HG02642 (cell line): ENCODE results near the gene FUNDC2.
A peak's percentile ranks its signal among the peaks of the same experiment; 100 is the strongest.
"Not testable (repeated sequence)": the region's sequence is repeated elsewhere in the genome, so short reads cannot be mapped to it uniquely, and the experiment has no call there.

Experiments used
- ATAC-seq: cut with Tn5 transposase; IDR thresholded peaks from one replicate; pipeline ENCODE4 v1.9.1; 2021; ENCODE audit warnings: mild to moderate bottlenecking; ENCODE audit not compliant: unreplicated experiment, poor library complexity

FUNDC2 gene, protein sequence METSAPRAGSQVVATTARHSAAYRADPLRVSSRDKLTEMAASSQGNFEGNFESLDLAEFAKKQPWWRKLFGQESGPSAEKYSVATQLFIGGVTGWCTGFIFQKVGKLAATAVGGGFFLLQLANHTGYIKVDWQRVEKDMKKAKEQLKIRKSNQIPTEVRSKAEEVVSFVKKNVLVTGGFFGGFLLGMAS

GRCh38 chrX:155026727-155027508 lies at the start of gene FUNDC2:
TSS of gene FUNDC2 (plus strand) at chrX:155026844. CDS start at chrX:155026939, 95 bp downstream.
- peak; percentile 92 for ATAC-seq

DNA sequence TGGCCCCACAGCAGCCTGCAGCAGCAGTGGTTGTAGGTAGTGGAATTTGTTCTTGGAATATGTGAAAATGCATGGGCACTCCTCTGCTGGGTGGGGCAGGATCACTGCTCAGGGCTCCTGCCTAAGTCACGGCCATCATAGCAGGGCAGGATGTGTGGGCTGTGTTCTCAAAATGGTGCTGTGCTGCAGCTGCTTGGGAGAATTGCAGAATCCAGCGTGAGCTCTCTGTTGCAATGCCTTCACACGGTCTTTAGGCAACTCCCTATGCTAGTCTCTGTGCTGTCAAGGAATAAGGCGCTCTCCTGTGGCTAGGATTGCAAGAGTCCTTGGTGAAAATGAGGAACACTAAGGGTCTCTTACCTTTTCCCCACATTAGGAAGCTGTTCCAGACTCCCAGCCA lies 47.0 kb upstream of the FUNDC2 start:
- ATAC-seq, result no peak

DNA sequence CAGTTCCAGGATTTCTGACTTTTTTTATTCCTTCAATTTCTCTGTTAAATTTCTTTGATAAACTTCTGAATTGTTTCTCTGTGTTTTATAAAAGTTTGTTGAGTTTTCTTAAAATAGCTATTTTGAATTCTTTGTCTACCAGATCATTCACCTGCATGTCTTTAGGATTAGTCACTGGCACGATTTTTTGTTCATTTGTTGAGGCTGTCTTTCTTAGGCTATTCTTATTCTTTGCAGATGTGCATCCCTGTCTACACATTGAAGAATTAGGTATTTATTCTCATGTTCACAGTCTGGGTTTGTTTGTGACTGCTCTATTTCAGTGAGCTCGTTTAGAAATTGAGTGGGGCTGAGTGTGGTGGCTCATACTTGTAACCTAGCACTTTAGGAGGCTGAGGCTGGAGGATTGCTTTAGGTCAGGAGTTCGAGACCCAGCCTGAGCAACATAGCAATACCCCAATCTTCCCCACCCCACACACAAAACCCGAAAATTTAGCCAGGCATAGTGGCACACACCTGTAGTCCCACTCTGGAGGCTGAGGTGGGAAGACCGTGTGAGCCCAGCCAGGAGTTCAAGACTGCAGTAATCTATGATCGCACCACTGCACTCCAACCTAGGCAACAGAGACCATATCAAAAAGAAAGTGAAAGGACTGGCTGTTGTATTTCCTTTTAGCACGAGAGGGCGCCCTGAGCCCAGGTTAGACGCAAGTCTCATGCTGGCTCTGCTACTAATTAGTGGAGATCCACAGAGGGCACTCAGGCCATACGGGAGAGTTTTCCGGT lies 46.1 kb upstream of the FUNDC2 start:
- ATAC-seq, result peak; percentile 95

GRCh38 chrX:154981116-154981411 lies 45.6 kb upstream of the FUNDC2 start:
- ATAC-seq, result no peak

DNA sequence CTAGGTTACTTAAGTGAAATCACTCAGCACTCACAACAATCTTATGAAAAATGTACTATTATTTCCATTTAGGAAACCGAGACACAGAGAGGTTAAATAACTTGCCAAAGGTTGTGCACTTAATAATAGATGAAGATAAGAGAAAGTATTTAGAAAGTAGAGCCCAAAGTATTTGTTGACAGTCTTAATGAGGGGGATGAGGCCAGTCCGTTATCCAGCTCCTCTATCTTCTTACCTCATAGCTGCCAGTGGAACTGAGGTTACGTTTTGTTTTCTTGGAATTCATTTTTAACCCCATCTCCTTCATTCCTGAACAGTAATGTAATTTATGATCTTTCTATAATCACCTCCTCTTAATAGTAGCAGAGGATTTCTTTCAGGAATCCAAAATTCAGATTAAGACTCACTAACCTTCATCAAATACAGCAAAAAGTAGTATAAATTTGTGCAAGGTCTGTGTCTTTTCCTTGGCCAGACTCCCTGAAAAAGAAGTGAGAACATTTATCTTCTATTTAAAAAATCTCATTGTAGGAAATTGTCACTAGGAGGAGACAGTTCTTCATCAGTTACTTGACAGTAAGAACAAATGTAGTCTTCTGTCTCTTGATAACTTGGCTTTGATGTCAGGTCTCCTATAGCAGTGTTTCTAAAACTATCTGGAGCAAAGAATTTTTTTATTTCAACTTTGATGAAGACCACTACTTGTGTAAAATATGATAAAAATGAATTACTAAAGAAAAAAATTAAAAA lies 39.6 kb upstream of the FUNDC2 start:
- ATAC-seq, result no peak

DNA sequence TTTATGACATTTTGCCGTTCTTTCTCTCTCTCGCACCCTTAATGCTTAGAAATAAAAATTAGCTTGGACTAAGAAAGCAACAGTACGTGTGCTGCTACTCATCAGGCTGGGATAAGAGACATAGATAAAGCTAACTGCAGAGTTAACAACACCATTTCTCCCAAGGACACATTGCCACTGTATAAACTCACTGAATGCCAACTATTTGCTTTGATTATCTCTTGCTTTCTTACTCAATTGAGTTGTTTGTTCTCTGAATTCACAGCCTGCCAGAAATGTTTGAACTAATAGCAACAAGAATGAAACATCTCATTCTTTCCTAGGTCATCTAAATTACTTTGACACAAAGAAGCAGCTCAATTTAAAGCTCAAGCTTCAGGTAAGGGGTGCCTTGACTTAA lies 38.7 kb upstream of the FUNDC2 start:
- no peak for ATAC-seq

DNA sequence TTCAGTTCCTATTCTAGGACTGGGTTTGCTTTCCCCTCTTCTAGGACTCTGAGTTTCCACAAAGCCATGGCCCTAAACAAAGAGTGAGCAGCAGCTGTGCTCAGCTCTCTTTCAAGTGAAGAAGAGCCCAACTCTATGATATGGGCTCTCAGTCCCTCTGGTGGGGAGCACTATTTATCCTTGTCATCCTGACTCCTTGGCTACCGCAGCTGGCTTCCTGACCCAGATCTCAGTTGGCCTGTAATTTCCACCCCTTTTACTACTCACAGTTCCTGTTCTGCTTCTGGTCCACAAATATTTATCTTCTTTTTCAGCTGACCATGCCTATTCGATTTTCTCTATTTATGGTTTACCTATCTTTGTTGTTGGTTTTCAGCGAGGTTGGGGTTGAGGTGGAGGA lies 37.9 kb upstream of the FUNDC2 start:
- ATAC-seq, result no peak

DNA sequence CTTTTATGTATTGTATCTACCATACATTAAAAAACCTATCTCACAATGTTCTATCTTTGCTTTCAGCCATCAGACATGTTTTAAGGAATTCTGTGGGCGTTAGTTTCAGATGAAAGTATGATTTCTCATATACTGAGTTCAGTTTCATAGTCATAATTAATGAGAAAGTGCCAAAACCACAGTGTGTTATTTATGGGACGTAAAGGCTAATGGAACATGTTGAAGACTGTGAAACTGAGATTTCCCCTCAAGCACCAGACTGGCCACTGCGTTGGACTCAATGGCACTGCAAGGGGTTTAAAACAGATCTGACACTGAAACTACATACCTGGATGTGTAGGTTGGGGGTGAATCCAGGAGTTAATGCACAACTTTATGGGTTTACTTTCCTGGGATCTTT lies 36.1 kb upstream of the FUNDC2 start:
- peak; percentile 56 for ATAC-seq

DNA sequence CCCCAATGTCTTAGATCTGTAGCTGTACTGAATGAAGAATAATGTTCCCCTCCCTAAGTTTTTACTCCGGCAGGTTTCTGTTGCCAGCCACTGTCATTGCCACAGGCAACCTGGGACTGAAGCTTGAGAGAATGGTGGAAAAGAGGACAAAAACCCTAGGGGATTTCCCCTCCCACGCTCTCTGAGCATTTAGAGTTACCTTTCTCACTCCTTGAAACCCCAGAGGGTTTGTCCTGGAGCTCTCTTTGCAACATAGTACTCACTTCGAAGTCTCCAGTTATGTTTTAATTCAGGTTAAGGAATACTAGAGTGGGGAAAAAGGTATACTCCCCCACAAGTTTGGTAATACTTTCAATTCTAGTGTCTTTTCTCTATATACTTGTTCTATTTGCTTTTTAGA lies 35.6 kb upstream of the FUNDC2 start:
- ATAC-seq, result peak; percentile 37

DNA sequence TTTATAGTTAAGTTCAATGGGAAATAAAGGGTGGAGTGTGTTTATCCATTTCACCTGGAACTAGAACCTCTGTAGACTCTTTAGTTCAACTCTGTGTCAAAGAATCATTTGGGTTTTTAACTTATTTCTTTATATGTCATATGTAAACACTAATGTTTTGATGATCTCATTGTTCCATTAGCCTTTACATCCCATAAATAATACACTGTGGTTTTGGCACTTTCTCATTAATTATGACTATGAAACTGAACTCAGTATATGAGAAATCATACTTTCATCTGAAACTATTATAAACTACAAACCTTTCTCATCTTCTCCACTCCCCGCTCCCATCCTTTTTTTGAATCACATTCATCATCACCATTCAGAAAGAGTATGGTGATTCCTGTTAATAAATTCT lies 35.2 kb upstream of the FUNDC2 start:
- no peak for ATAC-seq

DNA sequence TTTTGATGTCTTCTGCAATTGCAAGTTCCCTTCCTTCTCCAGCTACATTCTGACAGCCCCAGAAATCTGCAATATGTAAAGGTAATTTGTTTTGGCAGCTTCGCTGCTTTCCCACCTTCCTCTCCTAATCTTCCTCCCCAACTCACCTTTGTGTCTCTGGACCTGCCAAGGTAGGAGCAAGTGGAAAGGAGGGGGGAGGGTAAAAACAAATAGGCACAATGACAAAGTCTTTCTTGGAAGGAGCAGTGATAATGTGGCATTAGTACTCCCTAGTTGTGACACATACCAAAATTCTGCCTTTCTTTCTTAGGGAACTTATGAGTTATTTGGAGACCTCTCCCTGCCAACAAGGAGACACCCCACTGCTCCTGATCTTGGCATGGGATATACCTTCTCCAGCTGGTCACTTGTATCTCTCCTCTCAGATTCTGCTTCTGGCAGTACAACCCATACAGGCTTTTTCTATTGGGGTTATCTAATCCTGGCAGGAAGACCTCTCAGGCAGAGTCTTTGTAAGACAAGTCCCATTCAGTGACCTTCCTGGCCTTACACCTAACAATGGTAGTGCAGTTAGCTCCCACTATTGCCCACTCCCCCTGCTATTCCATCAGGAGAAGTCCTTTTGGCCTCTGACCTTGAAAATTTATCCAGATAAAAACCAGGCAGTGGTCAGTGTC lies 28.3 kb upstream of the FUNDC2 start:
- no peak for ATAC-seq

- ATAC-seq, result no peak
Measured at GRCh38 chrX:155000841-155001240, 25.8 kb upstream of the FUNDC2 start.

- ATAC-seq, result no peak
Measured at GRCh38 chrX:155001873-155002272, 24.8 kb upstream of the FUNDC2 start.

DNA sequence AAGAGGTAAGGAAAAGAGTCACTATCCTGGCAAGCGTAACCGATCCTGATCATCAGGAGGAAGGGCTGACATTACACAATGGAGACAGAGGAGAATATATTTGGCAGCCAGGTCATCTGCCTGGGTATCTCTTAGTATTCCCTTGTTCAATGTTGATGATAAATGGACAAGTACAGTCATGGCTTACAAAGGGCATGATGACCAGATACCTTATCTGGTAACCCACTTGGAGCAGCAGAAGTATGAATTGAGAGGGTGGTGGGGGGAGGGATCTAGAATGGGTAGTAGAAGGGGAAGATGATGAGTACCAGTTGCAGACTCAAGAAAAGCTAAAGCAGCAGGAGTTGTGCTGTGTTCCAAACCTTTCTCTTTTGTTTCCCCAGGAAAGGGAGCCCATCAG lies 21.5 kb upstream of the FUNDC2 start:
- no peak for ATAC-seq

DNA sequence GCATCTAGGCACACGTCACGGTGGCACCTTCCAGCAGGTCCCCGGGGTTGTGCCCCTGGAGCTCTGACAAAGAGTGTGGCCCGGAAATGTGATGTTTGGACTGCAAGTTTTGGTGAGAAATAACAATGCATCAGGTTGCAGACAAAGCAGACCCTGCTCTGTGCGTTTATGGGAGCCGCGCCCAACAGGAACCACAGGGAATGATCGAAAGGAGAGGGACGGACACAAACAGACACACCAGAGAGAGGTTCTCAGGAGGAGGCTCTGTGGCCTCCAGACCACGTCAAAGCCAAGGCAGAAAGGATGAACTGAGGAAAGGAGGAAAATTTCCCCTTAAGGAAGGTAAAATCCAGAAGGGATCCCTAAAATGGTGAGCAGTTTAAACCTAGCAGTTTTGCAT lies 20.3 kb upstream of the FUNDC2 start:
- ATAC-seq, result not testable (repeated sequence)

DNA sequence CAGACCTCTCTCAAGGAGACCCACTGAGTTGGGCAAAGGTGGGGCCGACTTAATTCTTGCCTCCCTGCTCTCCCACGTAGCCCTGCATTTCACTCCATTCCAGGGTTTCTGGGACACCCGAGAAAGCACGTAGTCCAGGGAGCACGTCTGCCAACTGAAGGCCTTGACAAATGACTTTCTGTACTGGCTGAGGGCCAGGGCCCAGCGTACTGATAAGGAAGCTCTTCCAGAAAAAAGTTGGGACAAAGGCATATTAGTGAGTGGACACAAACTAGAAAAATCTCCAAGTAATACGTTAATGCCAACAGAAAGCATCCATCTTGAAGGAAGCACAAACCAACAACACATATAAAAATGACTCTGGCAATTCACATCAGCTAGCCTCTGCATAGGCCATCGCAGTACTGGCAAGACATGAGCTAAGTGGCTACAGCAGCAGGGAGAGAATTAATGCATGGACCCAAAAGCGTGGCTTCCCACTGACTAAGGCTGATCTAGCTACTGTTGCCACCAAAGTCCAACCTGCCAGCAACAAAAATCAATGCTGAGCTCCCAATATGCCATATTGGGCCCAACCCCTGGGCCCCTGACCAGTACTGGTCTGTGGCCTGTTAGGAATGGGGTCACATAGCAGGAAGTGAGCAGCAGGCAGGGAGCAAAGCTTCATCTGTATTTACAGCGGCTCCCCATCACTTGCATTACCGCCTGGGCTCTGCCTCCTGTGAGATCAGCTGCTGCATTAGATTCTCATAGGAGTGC lies 19.6 kb upstream of the FUNDC2 start:
- ATAC-seq, result not testable (repeated sequence)

- not testable (repeated sequence) for ATAC-seq
Measured at GRCh38 chrX:155008578-155008977, 18.1 kb upstream of the FUNDC2 start.

DNA sequence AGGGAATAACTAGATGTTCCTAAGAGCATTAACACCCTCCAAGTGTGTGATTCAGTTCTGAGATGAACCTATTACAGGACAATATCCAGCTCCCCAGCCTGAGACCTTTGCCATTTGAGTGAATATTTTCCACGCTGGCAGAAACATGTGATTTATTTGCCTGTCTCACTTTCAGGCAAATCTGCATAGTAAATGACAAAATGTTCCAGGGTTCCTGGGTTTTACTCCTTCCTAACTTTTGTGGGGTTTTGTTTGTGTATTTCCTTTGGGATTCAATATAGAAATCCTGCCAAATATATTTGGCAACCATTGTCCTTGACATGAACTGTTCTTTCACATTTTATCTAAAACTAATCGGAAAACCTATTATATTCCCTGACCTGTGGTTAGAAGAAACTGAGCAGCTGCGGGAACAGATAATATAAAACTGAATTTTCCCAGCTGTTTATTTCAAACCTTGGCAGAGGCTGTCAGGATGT lies 16.6 kb upstream of the FUNDC2 start:
- ATAC-seq, result no peak

DNA sequence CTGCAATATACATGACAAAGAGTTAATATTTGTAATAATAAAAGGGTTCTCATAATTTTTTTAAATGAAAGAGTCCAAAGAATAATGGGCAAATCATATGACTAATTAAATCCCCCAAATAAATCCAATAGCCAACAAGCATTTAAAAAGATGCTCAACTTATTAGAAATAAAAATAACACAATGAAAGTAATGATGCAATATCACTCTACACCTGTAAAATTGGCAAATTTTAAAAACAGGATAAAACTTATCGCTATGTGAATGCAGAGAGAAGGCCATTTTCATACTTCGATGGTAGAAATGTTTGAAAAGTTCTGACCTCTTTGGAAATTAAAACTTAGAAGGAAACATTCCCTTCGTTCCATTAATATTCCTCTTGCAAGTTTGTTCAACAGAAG lies 6.1 kb upstream of the FUNDC2 start:
- ATAC-seq, result no peak
